DMS 273 treated with DMSO at 0.1 percent for 48 hours (cell line): Measurements from ENCODE around the gene PYGM.

ENCODE experiments used
- DNase-seq: peaks from one replicate; lab custom pipeline; 2025; lab: John Stamatoyannopoulos, UW

PYGM gene

GRCh38 chr11:64734811-64735724 is 24.7 kb downstream of the PYGM start:
- DNase-seq = no peak

DNA sequence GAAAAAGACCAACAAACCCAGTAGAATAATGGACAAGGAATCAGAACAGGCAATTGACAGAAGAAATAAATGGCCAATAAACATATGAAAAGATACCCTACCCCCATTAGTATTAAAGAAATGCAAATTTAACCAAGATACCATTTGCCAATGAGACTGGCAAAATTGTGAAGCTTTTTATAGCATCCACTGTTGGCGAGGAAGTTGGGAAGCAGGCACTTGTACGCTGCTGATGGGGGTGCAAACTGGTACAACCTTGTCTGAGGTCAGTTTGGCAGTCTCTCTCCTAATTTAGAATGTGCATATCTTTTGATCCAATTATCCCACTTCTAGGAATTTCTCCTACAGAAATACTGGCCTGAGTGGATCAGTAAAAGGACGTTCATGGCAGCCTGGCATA is 28.2 kb downstream of the PYGM start:
- DNase-seq = no peak

DNA sequence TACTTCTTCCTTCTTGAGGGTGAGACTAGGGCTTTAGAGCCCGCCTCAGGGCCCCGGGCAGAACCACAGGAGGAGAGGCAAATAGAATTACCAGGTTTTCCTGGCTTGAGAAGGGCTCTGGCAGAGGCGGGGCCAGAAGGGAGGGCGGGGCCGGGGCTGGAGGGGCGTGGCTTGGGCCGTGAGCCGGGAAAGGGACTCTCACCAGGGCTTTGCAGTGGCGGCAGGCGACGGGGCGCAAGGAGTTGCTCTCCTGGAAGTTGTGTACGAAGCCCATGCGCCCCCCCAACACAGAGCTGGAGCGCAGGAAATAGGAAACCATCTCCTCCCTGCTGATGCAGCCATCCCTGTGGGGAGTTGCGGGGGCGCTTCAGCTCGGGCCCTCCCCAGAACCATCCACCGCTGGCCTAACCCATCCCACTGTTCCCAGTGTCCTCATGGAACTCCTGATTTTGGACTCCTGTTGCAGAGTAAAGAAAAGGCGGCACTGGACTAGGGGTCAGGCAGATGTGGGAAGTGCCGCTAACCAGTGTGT is 29.9 kb downstream of the PYGM start:
- DNase-seq = no peak

- no peak for DNase-seq
Measured at GRCh38 chr11:64728757-64729365, 30.9 kb downstream of the PYGM start.

GRCh38 chr11:64726867-64727530 is 32.8 kb downstream of the PYGM start:
- DNase-seq = no peak

- no peak for DNase-seq
Measured at GRCh38 chr11:64726211-64726641, 33.5 kb downstream of the PYGM start.

- DNase-seq = no peak
Measured at GRCh38 chr11:64724863-64725532, 34.8 kb downstream of the PYGM start.

GRCh38 chr11:64723907-64724862 is 35.6 kb downstream of the PYGM start:
- no peak for DNase-seq

DNA sequence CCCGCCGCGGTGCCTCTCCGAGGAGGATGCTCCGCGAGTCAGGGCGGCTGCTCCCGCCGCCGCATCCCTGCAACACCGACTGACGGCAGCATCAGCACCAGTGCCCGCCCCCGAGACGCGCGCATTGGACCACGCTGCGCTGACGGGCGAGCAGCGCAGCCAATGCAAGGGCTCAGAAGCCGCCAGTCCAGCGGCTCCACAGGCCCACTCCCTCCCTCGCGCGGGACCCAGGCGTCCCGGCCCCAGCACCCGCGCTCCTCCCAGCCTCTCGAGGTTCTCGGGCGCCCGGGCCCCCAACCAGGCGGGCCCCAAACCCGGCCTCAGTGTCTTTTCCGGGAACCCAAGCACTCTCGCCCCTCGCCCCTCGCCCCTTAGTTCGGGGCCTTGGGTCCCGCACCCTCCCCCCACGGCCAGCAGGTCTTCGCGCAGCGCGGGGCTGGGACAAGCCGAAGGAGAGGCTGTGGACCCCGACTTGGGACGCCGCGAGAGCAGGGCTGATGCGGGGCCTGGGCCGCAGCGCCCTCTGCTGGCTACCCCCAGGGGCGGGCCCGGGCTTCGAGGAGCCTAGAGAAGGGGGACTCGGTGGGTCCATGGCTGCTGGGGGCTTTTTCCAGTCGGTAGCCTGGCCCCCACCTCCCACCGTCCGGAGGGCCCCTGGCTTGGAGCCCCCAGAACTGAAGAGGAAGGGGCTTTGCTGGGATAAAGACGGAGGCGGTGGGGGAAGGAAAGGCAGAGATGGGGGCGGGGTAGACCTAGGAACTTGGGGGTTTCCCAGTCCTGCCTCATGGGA is 36.5 kb downstream of the PYGM start, which contains the start of gene NRXN2:
NRXN2 (minus strand) TSS at position 81 of the 790 bp plus-strand sequence. CDS start 9,498 bp downstream, outside the sequence.
- DNase-seq = peak; percentile 47

DNA sequence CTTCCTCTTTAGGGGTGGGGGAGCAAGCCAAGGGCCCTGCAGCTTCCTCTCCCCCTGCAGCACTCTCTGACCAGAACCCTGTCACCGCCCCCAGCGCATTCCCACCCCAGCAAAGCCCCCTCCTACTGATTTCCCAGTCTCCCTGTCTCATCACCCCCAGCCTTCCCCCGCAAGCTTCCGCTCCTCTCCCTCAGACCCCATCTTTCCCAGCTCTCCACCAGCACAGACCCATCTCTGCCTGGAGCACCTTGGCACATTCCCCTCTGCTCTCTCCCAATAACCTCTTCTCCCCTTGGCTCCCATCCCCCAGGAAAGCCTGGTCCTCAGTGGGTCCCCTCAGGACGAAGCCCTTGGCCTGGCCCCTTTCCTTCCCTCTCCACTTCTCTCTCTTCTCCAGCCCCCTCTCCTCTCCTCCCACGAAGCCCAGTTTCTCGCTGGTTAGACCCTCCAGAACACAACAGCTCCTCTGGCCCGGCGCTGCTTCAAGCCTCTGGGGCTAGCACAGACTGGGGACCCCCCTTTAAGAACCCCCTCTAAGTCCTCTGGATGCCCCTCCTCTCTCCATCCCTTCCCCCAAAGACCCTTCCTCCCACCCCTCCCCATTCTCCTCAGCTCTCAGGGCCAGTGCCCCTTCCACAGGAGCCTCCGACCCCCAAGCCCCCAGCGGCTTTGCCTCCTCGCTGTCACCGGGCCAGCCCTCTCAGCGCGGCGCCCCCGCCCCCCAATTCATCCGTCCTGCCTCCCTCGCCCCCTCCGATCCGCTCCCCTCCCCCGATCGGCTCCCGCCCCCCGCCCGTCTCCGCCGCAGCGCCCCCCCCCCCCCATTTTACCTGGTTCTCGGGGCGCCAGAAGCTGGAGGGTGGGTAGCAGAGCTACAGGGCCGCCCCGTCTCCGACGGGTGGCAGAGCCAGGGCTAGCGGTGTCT is 37.4 kb downstream of the PYGM start:
- DNase-seq = no peak

GRCh38 chr11:64721359-64721699 is 38.4 kb downstream of the PYGM start:
- DNase-seq = no peak

DNA sequence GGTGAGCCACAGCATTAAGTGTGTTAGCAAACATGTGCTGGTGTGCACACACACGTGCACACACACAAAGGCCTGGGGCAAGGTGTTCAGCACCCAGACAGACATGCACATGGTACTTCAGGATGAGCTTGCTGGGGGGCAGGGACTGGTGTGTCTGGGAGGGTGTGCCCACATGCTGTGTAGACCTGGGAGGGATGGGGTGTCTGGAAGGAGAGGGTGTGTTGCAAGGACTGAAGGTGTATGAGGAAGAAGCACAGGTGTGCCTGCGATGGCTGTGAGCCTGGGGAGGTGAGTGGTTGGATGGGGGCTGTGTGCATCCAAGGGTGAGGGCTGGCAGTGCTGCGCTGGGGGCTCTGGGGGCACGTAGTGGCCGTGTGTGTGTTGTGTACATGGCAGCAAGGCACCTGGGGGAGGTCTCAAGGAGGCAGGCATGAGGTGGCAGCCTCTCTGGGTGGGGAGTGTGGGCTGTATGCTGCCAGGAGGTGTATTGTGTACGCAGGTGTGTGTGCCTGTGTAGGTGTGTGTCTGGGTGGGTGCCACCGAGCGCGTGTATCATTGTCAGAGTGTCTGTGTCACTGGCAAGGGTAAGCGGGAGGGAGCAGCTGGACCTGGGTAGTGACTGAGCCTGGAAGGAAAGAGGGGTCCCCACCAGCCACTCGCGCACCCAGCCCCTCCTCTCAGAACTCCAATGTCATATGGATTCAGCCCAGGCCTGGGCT is 39.0 kb downstream of the PYGM start:
- no peak for DNase-seq

DNA sequence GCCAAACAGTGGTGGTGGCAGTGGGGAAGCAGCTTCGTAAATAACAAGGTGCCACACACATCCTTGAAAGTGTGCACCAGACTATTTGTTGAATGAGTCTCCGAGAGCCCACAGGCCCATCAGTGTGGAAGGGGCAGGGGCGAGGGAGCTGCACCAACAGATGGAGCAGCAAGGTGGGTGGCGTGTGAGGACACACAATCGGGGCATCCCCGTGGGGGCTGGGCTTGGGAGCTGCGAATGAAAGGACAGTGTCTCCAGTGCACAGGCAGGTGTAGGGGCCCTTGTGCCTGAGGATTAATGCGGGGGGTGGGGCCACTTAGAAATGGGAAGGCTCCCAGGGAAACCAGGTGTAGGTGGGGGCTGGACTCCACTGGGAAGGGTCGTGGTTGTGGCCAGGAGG is 39.6 kb downstream of the PYGM start:
- DNase-seq = no peak

- DNase-seq = no peak
Measured at GRCh38 chr11:64719406-64719805, 40.4 kb downstream of the PYGM start.

DNA sequence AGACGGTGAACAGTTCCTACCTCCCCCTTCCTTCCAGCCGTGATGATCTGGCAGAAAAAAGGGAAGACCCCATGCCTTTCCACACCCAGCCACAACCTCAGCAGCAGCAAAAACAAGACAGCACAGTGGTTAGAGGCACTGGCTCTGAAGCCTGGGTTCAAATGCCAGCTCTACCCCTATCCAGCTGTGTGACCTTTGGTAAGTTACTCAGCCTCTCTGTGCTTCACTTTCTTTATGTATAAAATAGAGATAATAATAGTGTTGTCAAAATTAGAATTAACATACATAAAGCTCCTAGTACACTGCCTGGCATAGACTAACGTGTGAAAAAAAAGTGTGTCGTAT is 41.0 kb downstream of the PYGM start:
- no peak for DNase-seq

GRCh38 chr11:64718084-64718779 is 41.5 kb downstream of the PYGM start:
- no peak for DNase-seq

DNA sequence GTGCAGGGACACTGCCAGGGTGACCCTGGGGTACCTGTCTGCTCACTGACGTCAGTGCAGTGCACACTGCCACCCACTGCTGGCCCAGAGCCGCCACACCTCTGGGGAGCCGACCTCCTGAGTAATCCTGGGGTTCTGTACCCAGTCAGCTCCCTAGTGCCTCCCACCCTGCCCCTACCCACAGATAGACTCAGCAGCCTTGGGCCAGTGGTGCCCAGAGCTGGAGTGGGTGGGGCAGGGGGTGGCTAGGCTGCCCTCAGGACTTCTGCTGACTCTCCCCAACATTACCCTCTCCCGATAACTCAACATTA is 42.6 kb downstream of the PYGM start:
- no peak for DNase-seq
